Measurements from ENCODE around the gene ASTN2.

DNA sequence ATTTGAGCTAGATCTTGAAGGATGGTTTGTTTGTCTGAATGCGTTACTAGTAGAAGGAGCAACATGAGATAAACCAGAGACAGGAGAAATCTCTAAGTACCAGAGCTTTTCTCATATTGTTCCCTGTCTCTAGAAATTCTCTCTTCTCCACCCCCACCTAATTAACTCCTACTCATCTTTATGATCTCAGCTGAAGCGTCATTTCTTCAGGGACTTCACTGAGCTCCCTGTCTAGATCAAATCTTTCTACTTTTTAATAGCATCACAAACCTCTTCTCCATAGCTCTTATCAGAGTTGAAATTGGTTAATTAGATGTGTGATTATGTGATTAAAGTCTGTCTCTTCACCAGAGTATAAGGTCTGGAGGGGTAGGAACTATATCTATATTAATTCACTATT is 1035.0 kb downstream of the ASTN2 start:
- TF ChIP-seq, protein P1, sequence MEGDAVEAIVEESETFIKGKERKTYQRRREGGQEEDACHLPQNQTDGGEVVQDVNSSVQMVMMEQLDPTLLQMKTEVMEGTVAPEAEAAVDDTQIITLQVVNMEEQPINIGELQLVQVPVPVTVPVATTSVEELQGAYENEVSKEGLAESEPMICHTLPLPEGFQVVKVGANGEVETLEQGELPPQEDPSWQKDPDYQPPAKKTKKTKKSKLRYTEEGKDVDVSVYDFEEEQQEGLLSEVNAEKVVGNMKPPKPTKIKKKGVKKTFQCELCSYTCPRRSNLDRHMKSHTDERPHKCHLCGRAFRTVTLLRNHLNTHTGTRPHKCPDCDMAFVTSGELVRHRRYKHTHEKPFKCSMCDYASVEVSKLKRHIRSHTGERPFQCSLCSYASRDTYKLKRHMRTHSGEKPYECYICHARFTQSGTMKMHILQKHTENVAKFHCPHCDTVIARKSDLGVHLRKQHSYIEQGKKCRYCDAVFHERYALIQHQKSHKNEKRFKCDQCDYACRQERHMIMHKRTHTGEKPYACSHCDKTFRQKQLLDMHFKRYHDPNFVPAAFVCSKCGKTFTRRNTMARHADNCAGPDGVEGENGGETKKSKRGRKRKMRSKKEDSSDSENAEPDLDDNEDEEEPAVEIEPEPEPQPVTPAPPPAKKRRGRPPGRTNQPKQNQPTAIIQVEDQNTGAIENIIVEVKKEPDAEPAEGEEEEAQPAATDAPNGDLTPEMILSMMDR (IDR thresholded peaks at IDR 0.05) = no peak
- TF ChIP-seq POLR2A (IDR thresholded peaks at IDR 0.05) = no peak

Measured in thyroid gland (tissue), 4 donors.